Measurements from ENCODE around the gene MARCHF9.

MARCHF9 gene

DNA sequence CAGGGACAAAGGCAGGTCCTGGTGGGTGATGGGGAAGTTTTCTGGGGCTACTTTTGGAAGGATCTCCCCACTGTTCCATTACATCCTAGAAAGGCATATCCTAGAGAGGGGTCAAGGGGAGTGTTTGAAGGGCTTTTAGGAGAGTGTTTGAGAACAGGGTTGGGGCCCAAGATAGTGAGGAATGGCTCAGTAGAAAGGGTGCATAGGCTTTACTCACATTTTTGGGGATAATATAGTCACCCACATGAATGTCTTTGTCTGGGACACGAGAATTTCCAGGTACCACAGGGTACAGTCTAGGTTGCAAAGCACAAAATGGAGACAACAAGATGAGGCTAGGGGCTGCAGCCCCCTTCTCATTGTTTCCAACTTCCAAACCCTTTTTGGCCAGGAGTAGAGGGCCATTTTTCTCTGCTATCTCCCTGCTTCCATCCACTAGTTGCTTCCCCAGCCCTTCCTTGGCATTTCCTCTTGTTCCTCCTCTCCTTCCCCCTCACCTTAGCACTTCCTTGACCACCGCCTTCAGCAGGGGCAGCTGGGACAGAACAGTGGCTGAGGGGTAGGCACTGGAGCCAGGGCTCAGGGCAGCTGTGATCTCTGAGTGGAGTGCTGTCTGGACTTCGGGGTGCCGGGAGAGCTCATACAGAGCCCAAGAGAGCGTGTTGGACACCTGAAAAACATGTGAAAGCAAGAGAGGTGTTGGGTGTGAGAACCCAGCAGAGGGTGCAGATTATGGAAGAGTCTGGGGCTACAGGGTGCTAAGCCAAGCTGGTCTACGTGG, 9.2 kb downstream of the MARCHF9 start:
- DNase-seq (no peak), ATAC-seq (no peak)
- Mint-ChIP-seq H3K36me3 (ENCODE audit: low read depth) (peaks cover 43% of the 10 kb centered on the region), H3K4me1 (peaks cover 46% of the 10 kb centered on the region), H3K27me3 (peaks cover 7% of the 10 kb centered on the region), H3K4me3 (peak overlapping the region; percentile 87), H3K27ac (peak overlapping the region; percentile 85), H3K9me3 (no peaks in the 10 kb centered on the region)

- no peak for DNase-seq
- H3K36me3 Mint-ChIP-seq (ENCODE audit: low read depth) = peaks cover 43% of the 10 kb centered on the region
- peak overlapping the region; percentile 87 for H3K4me3 Mint-ChIP-seq
- peak overlapping the region; percentile 85 for H3K27ac Mint-ChIP-seq
- no peaks in the 10 kb centered on the region for H3K9me3 Mint-ChIP-seq
- no peak for ATAC-seq
- peaks cover 7% of the 10 kb centered on the region for H3K27me3 Mint-ChIP-seq
- peaks cover 41% of the 10 kb centered on the region for H3K4me1 Mint-ChIP-seq
Observed at GRCh38 chr12:57764662-57765002, 9.7 kb downstream of the MARCHF9 start.

DNA sequence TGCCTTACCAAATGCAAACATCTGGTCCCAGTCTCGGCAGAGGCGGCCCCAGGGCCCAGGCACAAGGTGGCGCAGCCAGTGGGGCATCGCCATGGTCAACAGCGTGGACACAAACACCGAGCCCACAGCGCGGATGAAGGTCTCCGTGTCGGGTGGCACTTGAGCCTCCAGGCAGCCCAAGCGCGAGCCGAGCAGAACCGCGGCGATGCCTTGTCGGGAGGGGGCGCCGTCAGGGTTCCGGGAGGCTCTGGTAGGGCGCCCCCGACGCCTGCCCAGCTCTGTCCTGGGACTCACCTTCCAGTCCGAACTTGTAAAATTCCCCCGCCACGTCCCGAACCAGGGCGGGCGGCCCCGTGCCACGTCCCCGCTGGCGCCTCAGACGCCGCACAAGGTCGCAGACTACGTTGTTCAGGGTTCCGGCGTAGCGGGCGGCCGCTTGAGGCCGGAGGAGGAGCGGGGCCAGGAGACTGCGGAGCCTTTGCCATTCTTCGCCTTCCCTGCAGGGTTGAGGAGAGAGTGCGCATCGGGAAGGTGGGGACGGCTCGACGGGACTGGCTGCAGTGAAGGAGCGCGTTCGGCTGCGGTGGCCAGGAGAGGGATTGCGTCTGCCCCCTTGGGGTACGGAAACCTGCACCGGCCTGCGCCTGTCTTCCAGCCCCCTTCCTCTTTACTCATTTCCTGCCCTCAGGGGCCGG, 10.2 kb downstream of the MARCHF9 start:
- H3K27me3 Mint-ChIP-seq = peaks cover 7% of the 10 kb centered on the region
- peak; percentile 67 for DNase-seq
- no peaks in the 10 kb centered on the region for H3K9me3 Mint-ChIP-seq
- H3K27ac Mint-ChIP-seq = peak overlapping the region; percentile 85
- H3K4me1 Mint-ChIP-seq = peaks cover 43% of the 10 kb centered on the region
- H3K36me3 Mint-ChIP-seq (ENCODE audit: low read depth) = peaks cover 47% of the 10 kb centered on the region
- H3K4me3 Mint-ChIP-seq = peak overlapping the region; percentile 87
- ATAC-seq = peak; percentile 63

GRCh38 chr12:57765698-57766463, 11.0 kb downstream of the MARCHF9 start:
- Mint-ChIP-seq H3K36me3 (ENCODE audit: low read depth) (peaks cover 51% of the 10 kb centered on the region), H3K4me3 (peak overlapping the region; percentile 87), H3K27ac (peak overlapping the region; percentile 85), H3K9me3 (no peaks in the 10 kb centered on the region), H3K4me1 (peaks cover 48% of the 10 kb centered on the region), H3K27me3 (peaks cover 7% of the 10 kb centered on the region)
- DNase-seq (no peak), ATAC-seq (peak; percentile 18)

DNA sequence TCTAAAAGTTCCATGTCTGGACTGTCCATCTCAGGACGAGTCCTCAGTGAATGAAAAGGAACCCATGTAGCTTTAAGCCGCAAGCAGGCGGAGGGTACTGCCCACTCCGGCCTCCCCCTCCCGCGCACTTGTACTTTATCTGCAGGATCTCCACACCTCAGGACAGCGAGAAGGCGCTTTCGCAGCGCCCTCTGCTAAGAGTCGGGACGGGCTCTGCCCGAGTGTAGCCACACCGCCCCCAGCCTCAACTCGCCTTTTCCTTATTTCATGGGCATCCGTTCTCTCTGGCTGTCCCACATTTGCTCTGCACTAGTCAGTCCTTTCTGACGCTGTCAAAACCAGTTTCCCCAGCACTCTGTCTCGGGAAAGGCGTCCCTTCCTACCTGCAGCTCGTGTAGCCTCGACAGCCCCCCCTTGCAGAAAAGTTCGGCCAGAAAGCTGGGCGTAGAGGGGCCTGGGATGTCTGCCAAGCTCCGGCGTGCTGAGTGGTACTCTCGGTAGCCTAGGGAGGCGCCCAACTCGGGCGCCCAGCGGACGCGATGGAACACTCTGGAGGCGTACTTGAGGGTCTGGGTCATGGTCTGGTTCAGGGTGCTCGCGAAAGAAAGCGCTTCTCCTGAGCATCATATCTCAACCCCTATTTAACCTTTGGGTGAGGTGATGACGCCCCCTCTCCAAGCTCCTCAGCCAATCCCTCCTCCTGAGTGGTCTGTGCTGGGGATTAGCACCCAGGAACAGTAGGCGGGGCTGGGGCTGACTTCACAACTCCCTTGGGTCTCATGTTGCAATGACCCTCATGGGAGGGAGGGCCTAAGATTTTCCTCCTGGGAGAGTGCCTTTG, 11.8 kb downstream of the MARCHF9 start, which contains the start of gene CYP27B1:
TSS of gene CYP27B1 (minus strand) at position 615 of the 841 bp plus-strand sequence. CDS start at position 578, 37 bp downstream.
- H3K4me1 Mint-ChIP-seq = peaks cover 54% of the 10 kb centered on the region
- ATAC-seq (peak; percentile 33), DNase-seq (no peak)
- peaks cover 7% of the 10 kb centered on the region for H3K27me3 Mint-ChIP-seq
- peaks cover 53% of the 10 kb centered on the region for H3K36me3 Mint-ChIP-seq (ENCODE audit: low read depth)
- peak within 1 kb of the TSS; percentile 67 for H3K27ac Mint-ChIP-seq
- H3K9me3 Mint-ChIP-seq = no peaks in the 10 kb centered on the region
- peak within 1 kb of the TSS; percentile 87 for H3K4me3 Mint-ChIP-seq

- H3K27ac Mint-ChIP-seq = no peak overlapping the region
- H3K9me3 Mint-ChIP-seq = no peaks in the 10 kb centered on the region
- peak overlapping the region; percentile 87 for H3K4me3 Mint-ChIP-seq
- ATAC-seq (no peak), DNase-seq (no peak)
- peaks cover 57% of the 10 kb centered on the region for H3K4me1 Mint-ChIP-seq
- peaks cover 7% of the 10 kb centered on the region for H3K27me3 Mint-ChIP-seq
- peaks cover 53% of the 10 kb centered on the region for H3K36me3 Mint-ChIP-seq (ENCODE audit: low read depth)
Observed at GRCh38 chr12:57767305-57767698, 12.4 kb downstream of the MARCHF9 start.

DNA sequence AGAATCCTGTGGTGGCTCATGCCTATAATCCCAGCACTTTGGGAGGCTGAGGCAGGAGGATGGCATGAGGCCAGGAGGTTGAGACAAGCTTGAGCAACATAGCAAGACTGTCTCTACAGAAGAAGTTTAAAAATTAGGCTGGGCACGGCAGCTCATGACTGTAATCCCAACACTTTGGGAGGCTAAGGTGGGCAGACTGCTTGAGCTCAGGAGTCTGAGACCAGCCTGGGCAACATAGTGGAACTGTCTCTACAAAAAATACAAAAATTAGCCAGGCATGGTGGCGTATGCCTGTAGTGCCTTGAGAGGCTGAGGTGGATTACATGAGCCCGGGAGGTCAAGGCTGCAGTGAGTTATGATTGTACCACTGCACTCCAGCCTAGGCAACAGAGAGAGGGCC, 13.0 kb downstream of the MARCHF9 start:
- no peak overlapping the region for H3K4me3 Mint-ChIP-seq

GRCh38 chr12:57769594-57769993, 14.7 kb downstream of the MARCHF9 start:
- Mint-ChIP-seq H3K4me3 (no peak overlapping the region), H3K36me3 (ENCODE audit: low read depth) (peaks cover 35% of the 10 kb centered on the region), H3K9me3 (no peaks in the 10 kb centered on the region), H3K27ac (no peak overlapping the region), H3K27me3 (peaks cover 7% of the 10 kb centered on the region), H3K4me1 (peaks cover 56% of the 10 kb centered on the region)
- DNase-seq (no peak), ATAC-seq (no peak)

More for the DNA sequence above, 13.0 kb downstream of the MARCHF9 start:
- Mint-ChIP-seq H3K36me3 (ENCODE audit: low read depth) (peaks cover 49% of the 10 kb centered on the region), H3K27ac (no peak overlapping the region), H3K9me3 (no peaks in the 10 kb centered on the region), H3K4me1 (peaks cover 58% of the 10 kb centered on the region), H3K27me3 (peaks cover 7% of the 10 kb centered on the region)
- ATAC-seq (no peak), DNase-seq (no peak)

DNA sequence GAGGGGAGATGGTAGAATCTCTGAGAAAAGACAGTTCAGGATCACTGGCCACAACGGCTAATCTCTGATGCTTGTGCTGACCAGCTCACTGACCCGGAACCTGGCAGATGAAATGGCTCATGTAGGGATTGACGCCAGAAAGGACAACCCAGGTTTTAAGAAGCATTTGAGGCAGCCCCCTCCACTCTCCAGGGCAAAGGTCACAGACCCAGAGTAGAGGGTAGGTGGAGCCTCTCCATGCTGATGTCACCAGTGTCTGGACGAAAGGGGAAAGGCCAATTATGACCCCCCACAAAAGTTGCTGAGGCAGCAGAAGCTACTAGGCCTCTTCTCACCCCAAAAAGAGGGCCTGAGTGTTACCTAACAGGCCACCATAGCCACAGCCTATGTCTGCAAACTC, 15.8 kb downstream of the MARCHF9 start:
- Mint-ChIP-seq H3K27me3 (peaks cover 5% of the 10 kb centered on the region), H3K4me3 (peak overlapping the region; percentile 94), H3K27ac (peak overlapping the region; percentile 69), H3K36me3 (ENCODE audit: low read depth) (peaks cover 34% of the 10 kb centered on the region), H3K4me1 (peaks cover 48% of the 10 kb centered on the region), H3K9me3 (no peaks in the 10 kb centered on the region)
- DNase-seq (no peak), ATAC-seq (no peak)

- peak; percentile 68 for ATAC-seq
- Mint-ChIP-seq H3K4me1 (peaks cover 46% of the 10 kb centered on the region), H3K27ac (peak overlapping the region; percentile 96), H3K9me3 (no peaks in the 10 kb centered on the region), H3K36me3 (ENCODE audit: low read depth) (peaks cover 36% of the 10 kb centered on the region), H3K4me3 (peak overlapping the region; percentile 94), H3K27me3 (peaks cover 3% of the 10 kb centered on the region)
- DNase-seq = peak; percentile 93
Observed at GRCh38 chr12:57771236-57771872, 16.5 kb downstream of the MARCHF9 start.

DNA sequence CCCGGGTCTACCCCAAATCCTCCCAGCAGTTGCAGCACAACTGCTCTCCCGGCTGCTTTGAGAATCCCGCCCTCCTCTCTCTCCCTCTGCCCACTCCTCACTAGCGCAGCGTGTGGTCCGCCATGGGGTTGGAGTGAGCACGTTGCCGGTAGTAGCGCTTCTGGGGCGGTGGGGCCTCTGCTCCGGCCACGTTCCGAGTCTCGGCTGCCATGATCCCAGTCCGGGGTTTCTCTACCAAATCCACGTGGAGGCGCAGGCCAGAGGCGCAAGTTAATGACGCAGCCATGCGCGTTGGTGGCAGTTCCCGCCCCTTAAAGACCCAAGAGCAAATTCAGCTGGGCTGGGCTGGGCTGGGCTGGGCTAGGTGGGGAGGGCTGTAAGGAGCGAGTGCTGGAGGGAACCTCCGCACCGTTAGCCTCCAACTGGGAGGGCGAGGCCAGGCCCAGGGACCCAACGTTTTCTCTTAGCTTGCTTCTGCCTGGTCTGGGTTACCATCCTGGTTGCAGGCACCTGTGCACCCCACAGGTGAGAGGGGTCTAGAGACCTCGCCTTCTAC, 17.0 kb downstream of the MARCHF9 start, which contains the start of gene METTL1:
TSS of gene METTL1 (minus strand) at position 233 of the 556 bp plus-strand sequence. CDS start at position 211, 22 bp downstream.
- ATAC-seq = peak; percentile 92
- Mint-ChIP-seq H3K36me3 (ENCODE audit: low read depth) (peaks cover 36% of the 10 kb centered on the region), H3K27me3 (no peaks in the 10 kb centered on the region)

GRCh38 chr12:57772429-57773322, 17.8 kb downstream of the MARCHF9 start, which contains the start of gene EEF1AKMT3:
EEF1AKMT3 (plus strand) TSS chr12:57772614; CDS start chr12:57772725, 111 bp downstream.
- Mint-ChIP-seq H3K9me3 (no peaks in the 10 kb centered on the region), H3K27me3 (no peaks in the 10 kb centered on the region), H3K36me3 (ENCODE audit: low read depth) (peaks cover 36% of the 10 kb centered on the region), H3K4me3 (peak within 1 kb of the TSS; percentile 94), H3K27ac (peak within 1 kb of the TSS; percentile 96), H3K4me1 (peaks cover 33% of the 10 kb centered on the region)
- peak; percentile 34 for ATAC-seq
- DNase-seq = peak; percentile 52

More for the DNA sequence above, 17.0 kb downstream of the MARCHF9 start, which contains the start of gene METTL1:
- H3K27ac Mint-ChIP-seq = peak within 1 kb of the TSS; percentile 96
- H3K4me3 Mint-ChIP-seq = peak within 1 kb of the TSS; percentile 94
- DNase-seq = peak; percentile 93
- H3K9me3 Mint-ChIP-seq = no peaks in the 10 kb centered on the region
- peaks cover 40% of the 10 kb centered on the region for H3K4me1 Mint-ChIP-seq
